Measurements from ENCODE around the gene SMIM14.
"Not testable (repeated sequence)": the region's sequence is repeated elsewhere in the genome, so short reads cannot be mapped to it uniquely, and the experiment has no call there.

SMIM14 gene

DNA sequence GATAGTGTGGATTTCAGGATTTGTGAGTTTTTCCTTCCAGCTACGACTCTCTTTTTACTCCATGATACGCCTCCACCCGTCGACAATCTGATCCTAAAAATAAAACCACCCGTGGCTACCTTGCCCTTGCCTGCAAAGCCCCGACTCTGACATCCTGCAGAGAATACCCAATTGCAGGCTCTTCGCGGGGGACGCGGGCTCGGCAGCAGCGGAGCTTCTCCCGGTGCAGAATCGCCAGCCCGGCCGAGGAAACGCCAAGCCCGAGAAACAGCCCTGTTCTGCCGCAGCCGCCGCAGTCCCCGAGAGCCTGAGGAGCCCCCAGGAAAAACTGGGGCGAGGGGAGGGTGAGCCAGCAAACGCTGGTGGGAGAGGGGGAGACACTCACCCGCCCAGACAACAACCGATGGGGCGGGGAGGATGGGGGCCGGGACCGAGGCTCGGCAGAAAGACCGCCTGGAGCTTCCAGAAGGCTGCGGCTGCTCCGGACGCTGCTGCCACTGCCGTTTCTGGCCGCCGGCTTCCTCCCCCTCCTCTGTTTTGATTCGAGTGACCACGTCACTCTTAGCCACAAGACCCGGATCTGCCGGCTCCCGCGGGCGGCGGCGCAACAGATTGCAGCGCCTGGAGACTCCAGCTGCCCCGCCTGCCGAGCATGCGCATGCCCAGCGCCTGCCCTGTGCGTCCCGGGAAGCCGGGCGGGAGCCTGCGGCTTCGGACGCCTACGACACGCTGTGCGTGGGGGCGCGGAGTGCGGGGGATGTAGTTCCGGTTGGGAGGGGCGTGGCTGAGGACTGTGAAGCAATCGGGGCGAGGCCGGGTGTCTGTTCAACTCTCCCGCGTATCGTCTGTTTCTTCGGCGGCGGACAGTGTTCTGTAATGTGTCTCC lies at the start of gene SMIM14:
Gene SMIM14 (minus strand): TSS at position 512 of the 886 bp plus-strand sequence. CDS start 33,720 bp downstream, outside the sequence.
- ATAC-seq (ENCODE audit: low read depth) = peak; percentile 82
- Histone ChIP-seq H3K27me3 (ENCODE audit: insufficient read depth, poor library complexity, severe bottlenecking) (no peaks in the 10 kb centered on the region), H3K4me3 (ENCODE audit: severe bottlenecking) (peak within 1 kb of the TSS; percentile 57), H3K4me1 (ENCODE audit: insufficient read depth, poor library complexity, severe bottlenecking) (peaks cover 20% of the 10 kb centered on the region), H3K9me3 (ENCODE audit: severe bottlenecking) (no peaks in the 10 kb centered on the region), H3K36me3 (ENCODE audit: low read depth) (no peaks in the 10 kb centered on the region), H3K27ac (ENCODE audit: poor library complexity, severe bottlenecking) (peak within 1 kb of the TSS; percentile 82)
- TF ChIP-seq, protein P1, sequence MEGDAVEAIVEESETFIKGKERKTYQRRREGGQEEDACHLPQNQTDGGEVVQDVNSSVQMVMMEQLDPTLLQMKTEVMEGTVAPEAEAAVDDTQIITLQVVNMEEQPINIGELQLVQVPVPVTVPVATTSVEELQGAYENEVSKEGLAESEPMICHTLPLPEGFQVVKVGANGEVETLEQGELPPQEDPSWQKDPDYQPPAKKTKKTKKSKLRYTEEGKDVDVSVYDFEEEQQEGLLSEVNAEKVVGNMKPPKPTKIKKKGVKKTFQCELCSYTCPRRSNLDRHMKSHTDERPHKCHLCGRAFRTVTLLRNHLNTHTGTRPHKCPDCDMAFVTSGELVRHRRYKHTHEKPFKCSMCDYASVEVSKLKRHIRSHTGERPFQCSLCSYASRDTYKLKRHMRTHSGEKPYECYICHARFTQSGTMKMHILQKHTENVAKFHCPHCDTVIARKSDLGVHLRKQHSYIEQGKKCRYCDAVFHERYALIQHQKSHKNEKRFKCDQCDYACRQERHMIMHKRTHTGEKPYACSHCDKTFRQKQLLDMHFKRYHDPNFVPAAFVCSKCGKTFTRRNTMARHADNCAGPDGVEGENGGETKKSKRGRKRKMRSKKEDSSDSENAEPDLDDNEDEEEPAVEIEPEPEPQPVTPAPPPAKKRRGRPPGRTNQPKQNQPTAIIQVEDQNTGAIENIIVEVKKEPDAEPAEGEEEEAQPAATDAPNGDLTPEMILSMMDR (IDR thresholded peaks at IDR 0.05; ENCODE audit: poor library complexity, severe bottlenecking) = no peak
- peak; percentile 98 for DNase-seq (ENCODE audit: low spot score)

DNA sequence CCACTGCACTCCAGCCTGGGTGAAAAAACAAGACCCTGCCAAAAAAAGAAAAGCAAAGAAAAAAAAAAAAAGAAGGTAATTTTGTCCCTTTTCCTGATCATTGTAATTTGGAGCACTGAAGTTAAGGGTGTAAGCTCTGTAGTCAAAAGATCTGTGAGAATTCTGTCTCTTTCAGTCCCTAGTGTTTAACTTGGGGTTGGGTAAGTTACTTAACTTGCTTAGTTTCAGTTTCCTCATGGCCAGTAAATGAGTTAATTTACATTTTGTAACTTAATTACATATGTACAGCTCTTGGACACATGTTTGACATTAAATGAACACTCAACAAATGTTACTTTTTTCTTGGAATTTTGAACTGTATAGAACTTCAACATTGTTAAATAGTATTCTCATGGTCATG lies 48.3 kb upstream of the SMIM14 start:
- H3K9me3 ChIP-seq (ENCODE audit: severe bottlenecking) = no peaks in the 10 kb centered on the region
- H3K36me3 ChIP-seq (ENCODE audit: low read depth) = no peaks in the 10 kb centered on the region
- no peak for ATAC-seq (ENCODE audit: low read depth)
- no peak overlapping the region for H3K27ac ChIP-seq (ENCODE audit: poor library complexity, severe bottlenecking)
- DNase-seq (ENCODE audit: low spot score) = no peak
- TF ChIP-seq, protein P1 (IDR thresholded peaks at IDR 0.05; ENCODE audit: poor library complexity, severe bottlenecking) = no peak
- no peak overlapping the region for H3K4me3 ChIP-seq (ENCODE audit: severe bottlenecking)
- no peaks in the 10 kb centered on the region for H3K27me3 ChIP-seq (ENCODE audit: insufficient read depth, poor library complexity, severe bottlenecking)
- no peaks in the 10 kb centered on the region for H3K4me1 ChIP-seq (ENCODE audit: insufficient read depth, poor library complexity, severe bottlenecking)

DNA sequence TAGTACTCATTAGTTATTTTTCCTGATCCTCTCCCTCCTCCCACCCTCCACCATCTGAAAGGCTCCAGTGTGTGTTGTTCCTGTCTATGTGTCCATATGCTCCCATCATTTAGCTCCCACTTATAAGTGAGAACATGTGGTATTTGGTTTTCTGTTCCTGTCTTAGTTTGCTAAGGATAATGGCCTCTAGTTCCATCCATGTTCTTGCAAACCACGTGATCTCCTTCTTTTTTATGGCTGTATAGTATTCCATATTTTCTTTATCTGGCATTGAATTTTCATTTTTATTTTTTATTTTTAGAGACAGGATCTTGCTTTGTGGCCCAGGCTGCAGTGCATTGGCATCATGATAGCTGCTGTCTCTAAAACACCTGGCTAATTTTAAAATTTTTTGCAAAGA lies 47.3 kb upstream of the SMIM14 start:
- Histone ChIP-seq H3K4me3 (ENCODE audit: severe bottlenecking) (no peak overlapping the region), H3K4me1 (ENCODE audit: insufficient read depth, poor library complexity, severe bottlenecking) (no peaks in the 10 kb centered on the region)
- TF ChIP-seq, protein P1 (IDR thresholded peaks at IDR 0.05; ENCODE audit: poor library complexity, severe bottlenecking) = no peak

DNA sequence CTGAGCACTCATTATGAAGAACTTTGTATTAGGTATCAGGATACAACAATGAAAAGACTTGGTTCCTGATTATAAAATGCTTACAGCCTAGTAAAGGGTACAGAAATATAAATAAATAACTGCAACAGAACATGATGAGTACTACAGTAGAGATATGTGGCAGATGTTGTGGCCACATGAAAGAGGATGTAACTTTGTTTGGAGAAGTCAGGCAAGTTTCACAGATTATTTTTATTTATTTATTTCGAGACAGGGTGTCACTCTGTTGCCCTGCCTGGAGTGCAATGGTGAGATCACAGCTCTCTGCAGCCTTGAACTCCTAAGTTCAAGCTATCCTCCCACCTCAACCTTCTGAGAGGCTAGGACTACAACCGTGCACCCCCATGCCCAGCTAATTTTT lies 43.5 kb upstream of the SMIM14 start:
- no peaks in the 10 kb centered on the region for H3K36me3 ChIP-seq (ENCODE audit: low read depth)
- no peaks in the 10 kb centered on the region for H3K27me3 ChIP-seq (ENCODE audit: insufficient read depth, poor library complexity, severe bottlenecking)
- no peaks in the 10 kb centered on the region for H3K9me3 ChIP-seq (ENCODE audit: severe bottlenecking)
- H3K4me3 ChIP-seq (ENCODE audit: severe bottlenecking) = no peak overlapping the region
- H3K4me1 ChIP-seq (ENCODE audit: insufficient read depth, poor library complexity, severe bottlenecking) = no peaks in the 10 kb centered on the region
- H3K27ac ChIP-seq (ENCODE audit: poor library complexity, severe bottlenecking) = no peak overlapping the region
- DNase-seq (ENCODE audit: low spot score) = no peak
- TF ChIP-seq, protein P1 (IDR thresholded peaks at IDR 0.05; ENCODE audit: poor library complexity, severe bottlenecking) = no peak
- no peak for ATAC-seq (ENCODE audit: low read depth)

More for the DNA sequence above, 47.3 kb upstream of the SMIM14 start:
- DNase-seq (ENCODE audit: low spot score) = no peak
- no peak for ATAC-seq (ENCODE audit: low read depth)
- no peaks in the 10 kb centered on the region for H3K27me3 ChIP-seq (ENCODE audit: insufficient read depth, poor library complexity, severe bottlenecking)
- no peaks in the 10 kb centered on the region for H3K9me3 ChIP-seq (ENCODE audit: severe bottlenecking)
- H3K27ac ChIP-seq (ENCODE audit: poor library complexity, severe bottlenecking) = no peak overlapping the region
- H3K36me3 ChIP-seq (ENCODE audit: low read depth) = no peaks in the 10 kb centered on the region

GRCh38 chr4:39681003-39681402 lies 42.3 kb upstream of the SMIM14 start:
- H3K4me1 ChIP-seq (ENCODE audit: insufficient read depth, poor library complexity, severe bottlenecking); DNase-seq (ENCODE audit: low spot score); H3K36me3 ChIP-seq (ENCODE audit: low read depth); H3K9me3 ChIP-seq (ENCODE audit: severe bottlenecking); H3K4me3 ChIP-seq (ENCODE audit: severe bottlenecking); H3K27ac ChIP-seq (ENCODE audit: poor library complexity, severe bottlenecking); ATAC-seq (ENCODE audit: low read depth); H3K27me3 ChIP-seq (ENCODE audit: insufficient read depth, poor library complexity, severe bottlenecking): not testable (repeated sequence)

GRCh38 chr4:39675681-39676080 lies 37.0 kb upstream of the SMIM14 start:
- not testable (repeated sequence) for H3K4me1 ChIP-seq (ENCODE audit: insufficient read depth, poor library complexity, severe bottlenecking); ATAC-seq (ENCODE audit: low read depth); H3K27me3 ChIP-seq (ENCODE audit: insufficient read depth, poor library complexity, severe bottlenecking); H3K36me3 ChIP-seq (ENCODE audit: low read depth); H3K4me3 ChIP-seq (ENCODE audit: severe bottlenecking); H3K27ac ChIP-seq (ENCODE audit: poor library complexity, severe bottlenecking); H3K9me3 ChIP-seq (ENCODE audit: severe bottlenecking); DNase-seq (ENCODE audit: low spot score)

DNA sequence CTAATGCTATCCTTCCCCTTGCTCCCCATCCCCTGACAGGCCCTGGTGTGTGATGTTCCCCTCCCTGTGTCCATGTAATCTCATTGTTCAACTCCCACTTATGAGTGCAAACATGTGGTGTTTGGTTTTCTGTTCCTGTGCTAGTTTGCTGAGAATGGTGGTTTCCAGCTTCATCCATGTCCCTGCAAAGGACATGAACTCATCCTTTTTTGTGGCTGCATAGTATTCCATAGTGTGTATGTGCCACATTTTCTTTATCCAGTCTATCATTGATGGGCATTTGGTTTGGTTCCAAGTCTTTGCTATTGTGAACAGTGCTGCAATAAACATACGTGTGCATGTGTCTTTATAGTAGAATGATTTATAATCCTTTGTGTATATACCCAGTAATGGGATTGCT lies 31.6 kb upstream of the SMIM14 start:
- not testable (repeated sequence) for H3K4me1 ChIP-seq (ENCODE audit: insufficient read depth, poor library complexity, severe bottlenecking); H3K4me3 ChIP-seq (ENCODE audit: severe bottlenecking); H3K27ac ChIP-seq (ENCODE audit: poor library complexity, severe bottlenecking); ATAC-seq (ENCODE audit: low read depth); H3K9me3 ChIP-seq (ENCODE audit: severe bottlenecking); H3K27me3 ChIP-seq (ENCODE audit: insufficient read depth, poor library complexity, severe bottlenecking); DNase-seq (ENCODE audit: low spot score); H3K36me3 ChIP-seq (ENCODE audit: low read depth)

Measured in RWPE2 (cell line).